DND-41 (cell line): Measurements from ENCODE around the gene RAE1.

ENCODE experiments used
- ATAC-seq: fragments of 200-7000 bp; cut with Tn5 transposase; 3 replicates; pipeline ENCODE4 v1.9.1; 2021; ENCODE audit warnings: low read depth; ENCODE audit not compliant: insufficient read depth
- DNase-seq: peaks from one replicate; pipeline ENCODE4 v3.0.0-alpha.2; 2020
- H2AFZ ChIP-seq: 2 replicates; pipeline ENCODE4 v1.6.0; 2012; ENCODE audit warnings: low read depth, low read length
- H3K27ac ChIP-seq: 2 replicates; pipeline ENCODE4 v1.5.1; 2012; ENCODE audit warnings: low read length, inconsistent platforms
- H3K27me3 ChIP-seq: fragments of 200-600 bp; sonication (generic); 2 replicates; pipeline ENCODE4 v1.6.0; 2012; ENCODE audit warnings: low read length, mild to moderate bottlenecking, inconsistent platforms; ENCODE audit not compliant: insufficient read depth, poor library complexity
- H3K36me3 ChIP-seq: 2 replicates; pipeline ENCODE4 v1.5.1; 2012; ENCODE audit warnings: low read length, inconsistent platforms; ENCODE audit not compliant: insufficient read depth
- H3K4me1 ChIP-seq: 2 replicates; pipeline ENCODE4 v1.5.1; 2012; ENCODE audit warnings: mild to moderate bottlenecking, low read length; ENCODE audit not compliant: insufficient read depth
- H3K4me2 ChIP-seq: 2 replicates; pipeline ENCODE4 v1.6.0; 2012; ENCODE audit warnings: mild to moderate bottlenecking, moderate library complexity, low read length, inconsistent platforms; ENCODE audit not compliant: insufficient read depth
- H3K4me3 ChIP-seq, 2 experiments: fragments of 200-600 bp in 1 of 2; shearing (Covaris generic) in 1 of 2; 2 replicates each; pipeline ENCODE4 v1.5.1; 2012 to 2016; ENCODE audit warnings: inconsistent platforms in 2 of 2, low read length in 2 of 2, mild to moderate bottlenecking in 2 of 2, low read depth in 1 of 2, moderate library complexity in 1 of 2
- H3K79me2 ChIP-seq: 2 replicates; pipeline ENCODE4 v1.6.0; 2012; ENCODE audit warnings: low read length, inconsistent platforms; ENCODE audit not compliant: insufficient read depth
- H3K9ac ChIP-seq: 2 replicates; pipeline ENCODE4 v1.6.0; 2012; ENCODE audit warnings: low read depth, mild to moderate bottlenecking, inconsistent platforms, low read length, moderate library complexity
- H3K9me3 ChIP-seq: 2 replicates; pipeline ENCODE4 v1.5.1; 2012; ENCODE audit warnings: low read length, moderate library complexity, mild to moderate bottlenecking, inconsistent platforms; ENCODE audit not compliant: insufficient read depth, severe bottlenecking
- H4K20me1 ChIP-seq: 2 replicates; pipeline ENCODE4 v1.6.0; 2012; ENCODE audit warnings: low read length; ENCODE audit not compliant: insufficient read depth
- CTCF ChIP-seq: IDR thresholded peaks from 2 replicates; pipeline ENCODE4 v1.5.1; 2012; ENCODE audit warnings: borderline replicate concordance, low read length, moderate library complexity, mild to moderate bottlenecking; ENCODE audit not compliant: poor library complexity, severe bottlenecking; ENCODE audit errors: extremely low read depth
- EZH2 ChIP-seq: IDR thresholded peaks from 3 replicates; pipeline ENCODE4 v1.6.1; 2012; ENCODE audit warnings: borderline replicate concordance, low read depth, mild to moderate bottlenecking, moderate library complexity, low read length, inconsistent platforms; ENCODE audit not compliant: severe bottlenecking

The RAE1 gene

GRCh38 chr20:57377350-57377749 is 26.3 kb downstream of the RAE1 start:
- Histone ChIP-seq H3K9ac (no peak overlapping the region), H3K4me3 (no peak overlapping the region), H3K79me2 (no peaks in the 10 kb centered on the region), H3K27me3 (no peaks in the 10 kb centered on the region), H2AFZ (no peak overlapping the region), H3K4me1 (no peaks in the 10 kb centered on the region), H3K27ac (no peak overlapping the region), H3K9me3 (no peaks in the 10 kb centered on the region), H4K20me1 (peaks cover 71% of the 10 kb centered on the region), H3K36me3 (peaks cover 83% of the 10 kb centered on the region), H3K4me2 (no peak overlapping the region)
- DNase-seq = no peak
- TF ChIP-seq CTCF = no peak
- no peak for TF ChIP-seq EZH2
- ATAC-seq = no peak

DNA sequence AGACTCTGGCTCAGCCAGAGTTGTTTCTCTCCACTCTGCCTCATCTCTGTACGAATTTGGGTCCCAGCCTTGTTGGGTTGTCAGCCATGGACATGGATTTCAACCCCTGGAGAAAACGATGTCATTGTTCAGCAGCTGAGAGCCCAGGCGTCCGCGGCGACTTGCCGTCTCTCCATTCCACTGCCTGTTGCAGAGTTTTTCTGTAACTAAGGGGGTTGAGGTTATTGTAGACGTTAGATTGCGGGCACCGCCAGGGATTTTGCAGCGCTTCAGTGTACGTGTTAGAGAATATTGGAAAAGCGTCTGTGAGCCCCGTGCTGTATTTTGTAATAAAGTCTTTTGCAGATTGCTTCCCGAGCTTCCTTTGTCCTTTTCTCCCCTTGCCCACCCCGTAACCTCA is 27.1 kb downstream of the RAE1 start:
- H3K9ac ChIP-seq = no peak overlapping the region
- no peaks in the 10 kb centered on the region for H3K4me1 ChIP-seq
- H3K27me3 ChIP-seq = no peaks in the 10 kb centered on the region
- no peak for TF ChIP-seq CTCF
- TF ChIP-seq EZH2 = no peak
- ATAC-seq (no peak), DNase-seq (no peak)
- H3K27ac ChIP-seq = no peak overlapping the region
- H3K4me3 ChIP-seq = no peak overlapping the region
- H3K36me3 ChIP-seq = peaks cover 79% of the 10 kb centered on the region
- H3K4me2 ChIP-seq = no peak overlapping the region
- peaks cover 71% of the 10 kb centered on the region for H4K20me1 ChIP-seq
- no peaks in the 10 kb centered on the region for H3K79me2 ChIP-seq
- H3K9me3 ChIP-seq = no peaks in the 10 kb centered on the region
- no peak overlapping the region for H2AFZ ChIP-seq

- Histone ChIP-seq H3K4me2 (no peak overlapping the region), H2AFZ (no peak overlapping the region), H3K79me2 (no peaks in the 10 kb centered on the region), H3K9me3 (no peaks in the 10 kb centered on the region), H4K20me1 (peaks cover 71% of the 10 kb centered on the region), H3K27ac (no peak overlapping the region), H3K4me1 (no peaks in the 10 kb centered on the region), H3K36me3 (peaks cover 73% of the 10 kb centered on the region), H3K4me3 (no peak overlapping the region), H3K9ac (no peak overlapping the region), H3K27me3 (no peaks in the 10 kb centered on the region)
- ATAC-seq (no peak), DNase-seq (no peak)
- TF ChIP-seq CTCF = no peak
These were observed 27.7 kb downstream of the RAE1 start for GRCh38 chr20:57378646-57379262.

DNA sequence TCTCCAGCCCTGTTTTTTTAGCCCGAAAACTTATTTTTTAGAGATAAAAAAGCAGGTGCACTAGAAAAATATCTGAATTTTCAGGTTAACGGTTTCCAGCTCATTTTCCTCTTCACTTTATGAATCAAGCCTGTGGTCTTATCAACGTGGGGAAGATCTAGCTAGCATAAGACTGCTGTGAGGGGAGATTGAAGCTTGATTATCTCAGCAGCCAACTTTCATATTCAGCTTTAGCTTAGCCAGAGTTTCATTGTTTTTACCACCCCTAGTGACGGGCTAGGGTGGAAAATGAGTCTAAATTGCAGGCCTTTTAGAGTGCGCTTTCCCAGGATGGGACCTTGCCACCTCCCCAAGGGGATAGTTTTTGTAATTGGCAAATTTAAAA is 28.2 kb downstream of the RAE1 start:
- no peaks in the 10 kb centered on the region for H3K27me3 ChIP-seq
- DNase-seq = no peak
- TF ChIP-seq EZH2 (no peak), CTCF (no peak)
- H3K4me3 ChIP-seq = no peak overlapping the region
- H2AFZ ChIP-seq = no peak overlapping the region
- peaks cover 70% of the 10 kb centered on the region for H3K36me3 ChIP-seq
- no peak overlapping the region for H3K9ac ChIP-seq
- no peaks in the 10 kb centered on the region for H3K79me2 ChIP-seq
- no peak overlapping the region for H3K4me2 ChIP-seq
- no peak overlapping the region for H3K27ac ChIP-seq
- no peaks in the 10 kb centered on the region for H3K9me3 ChIP-seq
- peaks cover 72% of the 10 kb centered on the region for H4K20me1 ChIP-seq
- no peaks in the 10 kb centered on the region for H3K4me1 ChIP-seq
- ATAC-seq = no peak
